H1 (cell line): Measurements from ENCODE around the gene MDFIC2. TPM values are rescaled to one million over a fixed set of nuclear protein-coding genes. Genes with fewer than 3 reads are reported as not detected.

ENCODE experiments used
- CTCF ChIA-PET: fragments of 300-600 bp; sonication (Branson Sonifier 250); formaldehyde crosslinking; loops from one replicate; lab custom pipeline; 2021; ENCODE audit not compliant: partially characterized antibody; lab: Charles Lee
- POLR2A ChIA-PET: fragments of 300-600 bp; sonication (Branson Sonifier 250); formaldehyde crosslinking; loops from one replicate; lab custom pipeline; 2021; ENCODE audit warnings: inconsistent platforms; ENCODE audit not compliant: partially characterized antibody; lab: Charles Lee
- DNase-seq, 2 experiments: peaks; one replicate each; pipeline versions ENCODE4 v3.0.0 to v3.0.0-alpha.2; 2010 to 2022; ENCODE audit warnings: low spot score in 2 of 2, low read depth in 1 of 2, mixed read lengths in 1 of 2
- FAIRE-seq: peaks from 2 replicates; lab custom pipeline; 2011; peaks lifted over from hg19 to GRCh38; lab: Jason Lieb, UNC
- H2AFZ ChIP-seq: 2 replicates; pipeline ENCODE4 v1.8.1; 2012; ENCODE audit warnings: low read length, inconsistent platforms
- H2AK5ac ChIP-seq: 2 replicates; pipeline ENCODE4 v1.6.1; 2013; ENCODE audit warnings: low read depth, low read length
- H2BK120ac ChIP-seq: replicated peaks from 2 replicates; pipeline ENCODE3; 2013; ENCODE audit warnings: low read depth, low read length, inconsistent platforms
- H2BK12ac ChIP-seq: 2 replicates; pipeline ENCODE4 v1.6.1; 2013; ENCODE audit warnings: low read depth, low read length
- H2BK15ac ChIP-seq: 2 replicates; pipeline ENCODE4 v1.6.1; 2013; ENCODE audit warnings: low read length
- H2BK20ac ChIP-seq: 2 replicates; pipeline ENCODE4 v1.6.1; 2013; ENCODE audit warnings: low read length
- H2BK5ac ChIP-seq: 2 replicates; pipeline ENCODE4 v1.6.1; 2013; ENCODE audit warnings: low read depth, low read length
- H3K14ac ChIP-seq: 2 replicates; pipeline ENCODE4 v1.6.1; 2013; ENCODE audit warnings: inconsistent platforms; ENCODE audit not compliant: insufficient read length
- H3K18ac ChIP-seq: 2 replicates; pipeline ENCODE4 v1.6.1; 2013; ENCODE audit warnings: low read length; ENCODE audit errors: extremely low read depth
- H3K23ac ChIP-seq: 2 replicates; pipeline ENCODE4 v1.6.1; 2013; ENCODE audit warnings: inconsistent platforms; ENCODE audit not compliant: insufficient read length
- H3K23me2 ChIP-seq: 2 replicates; pipeline ENCODE4 v1.6.1; 2013; ENCODE audit warnings: low read depth, low read length
- H3K27ac ChIP-seq: 2 replicates; pipeline ENCODE4 v1.6.1; 2011; ENCODE audit warnings: low read depth, low read length, inconsistent platforms
- H3K27me3 ChIP-seq, 4 experiments: replicated peaks in 1 of 4; 1 replicate in 1 of 4; 2 replicates in 3 of 4; pipeline versions ENCODE4 v1.6.1 to v1.8.1; 2011 to 2013; ENCODE audit warnings: low read length in 3 of 4, mild to moderate bottlenecking in 3 of 4, inconsistent platforms in 2 of 4, mixed read lengths in 2 of 4, moderate library complexity in 1 of 4; ENCODE audit not compliant: control insufficient read depth in 3 of 4, insufficient read depth in 3 of 4; ENCODE audit errors: extremely low read depth in 1 of 4
- H3K36me3 ChIP-seq, 4 experiments: 2 replicates each; pipeline versions ENCODE4 v1.6.1 to v1.8.1; 2011 to 2013; ENCODE audit warnings: mild to moderate bottlenecking in 4 of 4, low read length in 3 of 4, moderate library complexity in 2 of 4, control low read depth in 1 of 4, inconsistent platforms in 1 of 4; ENCODE audit not compliant: insufficient read depth in 4 of 4, control insufficient read depth in 2 of 4
- H3K4ac ChIP-seq: replicated peaks from 2 replicates; pipeline ENCODE3; 2013; ENCODE audit warnings: low read length, low read depth, mixed read lengths, inconsistent platforms; ENCODE audit not compliant: insufficient read length
- H3K4me1 ChIP-seq, 4 experiments: replicated peaks in 1 of 4; 1 replicate in 1 of 4; 2 replicates in 3 of 4; pipeline versions ENCODE4 v1.6.1 to v1.8.1; 2011 to 2013; ENCODE audit warnings: low read length in 3 of 4, inconsistent platforms in 2 of 4, mixed read lengths in 1 of 4; ENCODE audit not compliant: insufficient read depth in 4 of 4, control insufficient read depth in 3 of 4
- H3K4me2 ChIP-seq, 2 experiments: 2 replicates each; pipeline versions ENCODE4 v1.6.1 to v1.8.1; 2011 to 2013; ENCODE audit warnings: low read depth in 2 of 2, low read length in 2 of 2, control low read depth in 1 of 2, inconsistent platforms in 1 of 2, mild to moderate bottlenecking in 1 of 2; ENCODE audit not compliant: insufficient read depth in 1 of 2
- H3K4me3 ChIP-seq, 4 experiments: fragments of 200-600, 300-600 bp in 1 of 4; sonication (generic), shearing (Covaris generic), sonication (Bioruptor Twin) in 1 of 4; 2 replicates each; pipeline versions ENCODE4 v1.5.1 to v1.8.1; 2011 to 2016; ENCODE audit warnings: low read length in 4 of 4, low read depth in 3 of 4, control low read depth in 2 of 4, inconsistent platforms in 2 of 4, mild to moderate bottlenecking in 2 of 4, mixed read lengths in 1 of 4, moderate library complexity in 1 of 4; ENCODE audit not compliant: insufficient read depth in 2 of 4; ENCODE audit errors: extremely low read depth in 1 of 4
- H3K56ac ChIP-seq: replicated peaks from 2 replicates; pipeline ENCODE3; 2013; ENCODE audit warnings: low read depth, mild to moderate bottlenecking, mixed read lengths, low read length, inconsistent platforms; ENCODE audit not compliant: insufficient read length
- H3K79me1 ChIP-seq: 2 replicates; pipeline ENCODE4 v1.6.1; 2013; ENCODE audit warnings: low read depth, low read length, control low read depth
- H3K79me2 ChIP-seq, 2 experiments: 2 replicates each; pipeline versions ENCODE4 v1.6.1 to v1.8.1; 2012 to 2013; ENCODE audit warnings: low read length in 2 of 2, mild to moderate bottlenecking in 2 of 2, inconsistent platforms in 1 of 2; ENCODE audit not compliant: insufficient read depth in 2 of 2, control insufficient read depth in 1 of 2
- H3K9ac ChIP-seq, 4 experiments: replicated peaks in 1 of 4; 1 replicate in 1 of 4; 2 replicates in 3 of 4; pipeline versions ENCODE4 v1.6.1 to v1.8.1; 2011 to 2013; ENCODE audit warnings: low read depth in 3 of 4, low read length in 3 of 4, control low read depth in 2 of 4, mild to moderate bottlenecking in 2 of 4, moderate library complexity in 2 of 4, inconsistent platforms in 1 of 4; ENCODE audit errors: extremely low read depth in 1 of 4
- H3K9me3 ChIP-seq, 2 experiments: 2 replicates each; pipeline versions ENCODE4 v1.6.1 to v1.8.1; 2012 to 2013; ENCODE audit warnings: mild to moderate bottlenecking in 2 of 2, moderate library complexity in 2 of 2, control low read depth in 1 of 2, inconsistent platforms in 1 of 2, low read depth in 1 of 2, low read length in 1 of 2, mixed read lengths in 1 of 2; ENCODE audit not compliant: insufficient read depth in 2 of 2
- H4K20me1 ChIP-seq, 2 experiments: replicated peaks in 1 of 2; 2 replicates each; pipeline versions ENCODE3 to v1.8.1; 2011 to 2013; ENCODE audit warnings: inconsistent platforms in 2 of 2, low read length in 2 of 2, mild to moderate bottlenecking in 1 of 2; ENCODE audit not compliant: insufficient read depth in 2 of 2, control insufficient read depth in 1 of 2
- H4K5ac ChIP-seq: 2 replicates; pipeline ENCODE4 v1.6.1; 2013; ENCODE audit warnings: low read length, low read depth, mixed read lengths, inconsistent platforms; ENCODE audit not compliant: insufficient read length
- H4K8ac ChIP-seq: 2 replicates; pipeline ENCODE4 v1.8.0; 2013; ENCODE audit warnings: mild to moderate bottlenecking, moderate library complexity, low read length, inconsistent platforms; ENCODE audit not compliant: insufficient read depth; ENCODE audit errors: extremely low read depth
- H4K91ac ChIP-seq: replicated peaks from 2 replicates; pipeline ENCODE3; 2013; ENCODE audit warnings: low read length, mixed read lengths, inconsistent platforms; ENCODE audit not compliant: insufficient read length
- JUND ChIP-seq: IDR thresholded peaks from 2 replicates; pipeline ENCODE4 v1.6.1; 2011; ENCODE audit warnings: mild to moderate bottlenecking, improper control_type of control experiment, low read length
- MAFK ChIP-seq: IDR thresholded peaks from 2 replicates; pipeline ENCODE4 v1.6.1; 2012; ENCODE audit warnings: low read depth, mild to moderate bottlenecking, improper control_type of control experiment, low read length
- WGBS, 2 experiments: shearing (Covaris generic) in 1 of 2; methylation state at CpG; one replicate each; pipeline versions ENCODE4 v1.1.6 to v1.1.7; 2013 to 2015; ENCODE audit warnings: low lambda C conversion rate in 2 of 2, mixed read lengths in 2 of 2, inconsistent platforms in 1 of 2, low coverage in 1 of 2, missing lambda C conversion rate in 1 of 2; ENCODE audit not compliant: insufficient replicate concordance in 2 of 2, insufficient coverage in 1 of 2, insufficient read length in 1 of 2; ENCODE audit errors: extremely low coverage in 1 of 2, missing lambda C conversion rate in 1 of 2; 5-methylcytosine and 5-hydroxymethylcytosine counted together
- polyA plus RNA-seq, 7 experiments: library from polyadenylated mRNA; depleted of rRNA in 3 of 7; stranded (reverse) in 5 of 7; unstranded in 2 of 7; fragments of >200 nt in 5 of 7; fragments of 200-250 nt in 2 of 7; gene quantifications; 1 replicate in 5 of 7; 2 replicates in 1 of 7; 4 replicates in 1 of 7; pipeline versions ENCODE4 v1.2.1 to v1.2.3, GENCODE V29; 2011 to 2013; ENCODE audit warnings: missing spikeins in 2 of 7, mixed read lengths in 2 of 7
- total RNA-seq: library from RNA; stranded (reverse); fragmentation: NEBNext Ultra II Directional; extraction: Animal tissue kit (Norgen Biotek cat#: 25700); gene quantifications from 2 replicates; pipeline ENCODE4 v1.2.1, GENCODE V29; 2021

The MDFIC2 gene
- total and polyA plus RNA-seq, 2 of the 8 experiments (the other 6 are each of a cell fraction or from before 2014, with no cell fraction given): not detected

- Histone ChIP-seq H2BK12ac (no peak overlapping the region), H3K4me2 (no peak overlapping the region), H3K56ac (no peak overlapping the region), H3K27ac (no peak overlapping the region), H3K79me2 (no peaks in the 10 kb centered on the region), H2BK15ac (no peak overlapping the region), H4K20me1 (no peaks in the 10 kb centered on the region), H3K23me2 (no peaks in the 10 kb centered on the region), H3K14ac (no peak overlapping the region), H3K79me1 (no peaks in the 10 kb centered on the region), H3K27me3 (no peaks in the 10 kb centered on the region), H3K4me3 (no peak overlapping the region), H3K18ac (no peak overlapping the region), H3K4ac (no peak overlapping the region), H2BK120ac (no peak overlapping the region), H2AK5ac (no peak overlapping the region), H3K4me1 (no peaks in the 10 kb centered on the region), H4K91ac (no peak overlapping the region), H3K9ac (no peak overlapping the region), H2AFZ (no peak overlapping the region), H2BK5ac (no peak overlapping the region), H3K9me3 (no peaks in the 10 kb centered on the region), H2BK20ac (no peak overlapping the region), H3K36me3 (no peaks in the 10 kb centered on the region), H3K23ac (no peak overlapping the region), H4K8ac (no peak overlapping the region), H4K5ac (no peak overlapping the region)
- 86% methylated on average over 1 of the region's 1 CpG; no CpG with 5 or more reads in 1 of the 2 experiments for WGBS, 2 experiments
- DNase-seq: no peak
- TF ChIP-seq JUND (no peak), MAFK (0 out of 2 replicates have a peak, but pooled peaks have one; percentile 13)
- no peak for FAIRE-seq
- CTCF ChIA-PET: interaction anchor here (2.0 kb wide), 1 partner anchor 113 kb away, joined by 5 read pairs; no protein-coding TSS in a partner anchor
- POLR2A ChIA-PET: no interaction called here
Measured at GRCh38 chr3:70233812-70234211, 78.6 kb downstream of the MDFIC2 start.
